GM19035 (cell line): ENCODE measurements around the gene IQSEC3.
A peak's percentile ranks its signal among the peaks of the same experiment; 100 is the strongest.

Experiments
- ATAC-seq: cut with Tn5 transposase; IDR thresholded peaks from one replicate; pipeline ENCODE4 v1.9.1; 2021; ENCODE audit not compliant: unreplicated experiment

The IQSEC3 gene

DNA sequence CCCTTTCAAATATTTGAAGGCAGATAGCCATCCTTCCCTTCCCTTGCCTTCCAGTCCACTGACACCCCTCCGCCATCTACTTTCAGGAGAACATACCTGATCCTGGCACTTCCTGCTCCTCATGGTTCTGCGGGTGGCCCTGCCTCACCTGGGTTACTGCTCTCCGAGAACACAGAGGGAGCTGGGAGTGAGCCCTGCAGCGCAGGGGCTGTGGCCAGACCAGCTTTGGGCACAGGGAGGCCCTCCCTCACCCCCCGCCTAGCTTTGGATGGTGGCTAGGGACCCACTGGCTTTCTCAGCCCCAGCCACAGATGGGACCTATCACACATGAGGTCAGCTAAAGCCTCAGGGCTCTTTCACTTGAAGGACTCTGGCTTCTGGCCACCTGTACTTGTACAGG is 12.4 kb downstream of the IQSEC3 start:
- ATAC-seq, result no peak

DNA sequence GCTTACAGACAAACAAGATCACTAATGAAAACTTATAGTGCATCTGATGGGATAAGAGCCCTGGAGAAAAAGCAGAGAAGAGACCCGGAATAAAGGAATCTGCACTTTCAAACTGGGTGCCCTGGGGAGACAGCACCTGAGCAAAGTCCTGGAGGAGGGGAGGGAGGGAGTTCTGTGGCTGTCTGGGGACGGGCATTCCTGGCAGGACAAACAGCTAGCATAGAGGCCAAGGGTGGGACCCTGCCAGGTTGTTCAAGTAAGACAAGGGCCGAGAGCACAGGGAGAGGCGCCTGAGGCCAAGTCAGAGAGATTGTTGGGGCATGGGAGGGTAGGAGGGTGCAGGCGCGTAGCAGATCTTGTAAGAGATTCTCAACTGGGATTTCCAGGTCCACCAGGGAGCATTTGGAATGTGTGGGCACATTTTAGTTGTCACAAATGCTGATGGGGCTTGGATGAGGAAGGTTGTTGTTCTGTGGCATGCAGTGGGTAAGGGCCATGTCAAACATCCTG is 14.2 kb downstream of the IQSEC3 start:
- no peak for ATAC-seq

DNA sequence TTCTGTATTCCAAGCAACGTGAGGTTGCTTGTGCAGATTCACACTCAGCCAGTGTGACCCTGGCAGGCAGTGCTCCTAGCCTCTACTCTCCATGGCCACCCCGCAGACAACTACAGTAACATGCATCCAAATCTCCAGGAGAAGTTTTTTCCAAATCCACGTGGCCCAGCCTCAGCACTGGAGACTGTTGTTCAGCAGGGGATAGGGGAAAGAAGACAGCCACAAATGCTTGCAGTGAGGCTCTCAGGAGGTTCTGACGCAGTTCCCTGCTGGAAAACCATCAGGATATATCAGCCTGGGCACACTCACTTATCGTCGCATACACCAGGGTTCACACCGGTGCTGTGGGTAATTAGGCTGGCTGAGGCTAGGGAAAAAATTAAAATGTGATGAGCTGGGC is 16.2 kb downstream of the IQSEC3 start:
- ATAC-seq, result no peak

DNA sequence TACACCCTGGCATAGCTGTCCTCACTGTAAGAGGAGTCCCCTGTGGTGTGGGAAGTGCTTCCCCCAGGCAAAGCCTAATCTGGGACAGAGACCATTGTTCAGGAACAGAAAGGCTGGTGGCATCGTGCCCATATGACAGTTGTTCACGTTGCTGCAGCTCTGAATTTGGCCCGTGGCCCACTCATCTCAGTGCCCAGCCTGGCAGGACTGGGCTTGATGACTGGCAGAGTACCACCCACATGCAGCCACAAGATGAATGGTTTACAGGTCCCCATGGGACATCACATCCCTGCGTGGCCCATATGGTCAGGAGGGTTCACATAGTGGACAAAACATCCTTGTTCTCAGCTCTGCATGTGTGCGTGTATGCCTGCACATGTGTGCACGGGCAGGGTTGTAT is 17.5 kb downstream of the IQSEC3 start:
- ATAC-seq, result no peak

DNA sequence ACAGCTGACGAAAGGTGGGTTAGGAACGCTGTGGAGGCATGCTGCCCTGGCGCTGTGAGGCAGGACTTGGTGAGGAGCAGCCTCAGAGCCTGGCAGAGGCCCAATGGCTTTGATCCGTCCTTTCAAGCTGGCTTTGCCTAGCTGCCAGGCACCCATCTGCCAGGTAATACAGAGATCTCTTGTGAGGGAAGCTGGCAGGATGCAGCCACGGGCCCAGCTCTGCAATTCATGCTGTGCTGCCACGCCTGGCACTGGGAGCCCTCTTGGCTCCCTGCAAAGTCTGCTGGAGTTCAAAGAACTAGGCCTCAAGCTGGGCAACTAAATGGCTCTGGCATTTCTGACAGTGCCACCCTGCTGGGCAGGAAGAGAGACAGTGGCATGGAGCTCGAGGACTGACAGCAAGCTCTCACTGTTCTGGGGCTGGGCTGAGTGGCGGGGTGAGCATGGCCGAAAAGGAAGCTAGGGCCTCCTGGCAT is 18.7 kb downstream of the IQSEC3 start:
- ATAC-seq, result no peak

DNA sequence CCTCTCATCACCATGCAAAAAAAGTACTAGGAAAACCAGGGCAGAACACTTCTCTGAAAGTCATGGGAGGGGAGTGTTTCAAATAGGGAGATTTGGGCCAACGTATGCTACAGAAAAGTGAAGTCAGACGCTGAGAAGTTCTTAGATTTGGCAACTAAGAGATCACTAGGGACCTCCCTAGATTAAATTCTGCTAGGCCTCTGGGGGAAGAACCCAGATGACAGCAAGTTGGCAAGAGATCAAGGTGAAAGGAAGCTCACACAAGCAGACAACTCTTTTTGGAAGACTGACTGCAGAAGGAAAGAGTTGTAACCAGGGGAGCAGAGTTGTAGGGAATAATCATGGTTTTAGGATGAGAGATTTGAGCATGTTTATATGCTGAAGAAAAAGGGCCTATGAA is 20.7 kb downstream of the IQSEC3 start:
- no peak for ATAC-seq

DNA sequence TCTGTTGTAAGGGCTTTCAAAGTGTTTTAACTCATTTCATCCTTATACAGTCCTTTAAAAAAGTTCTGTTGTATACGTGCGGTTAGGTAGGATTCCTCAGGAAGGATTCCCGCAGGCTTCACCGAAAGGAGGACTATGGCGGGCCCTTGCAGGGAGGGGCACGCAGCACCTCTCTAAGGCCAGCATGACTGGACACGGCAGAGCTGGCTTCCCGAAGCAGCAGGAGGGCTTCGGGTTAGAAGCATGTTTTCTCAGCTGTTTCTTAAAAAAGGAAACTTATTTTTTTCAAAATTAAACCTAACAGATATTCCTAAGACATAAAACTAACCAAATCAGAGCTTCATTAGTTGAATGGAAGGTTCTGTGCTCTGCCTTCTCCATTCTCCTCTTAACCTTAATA is 21.3 kb downstream of the IQSEC3 start:
- ATAC-seq, result no peak

DNA sequence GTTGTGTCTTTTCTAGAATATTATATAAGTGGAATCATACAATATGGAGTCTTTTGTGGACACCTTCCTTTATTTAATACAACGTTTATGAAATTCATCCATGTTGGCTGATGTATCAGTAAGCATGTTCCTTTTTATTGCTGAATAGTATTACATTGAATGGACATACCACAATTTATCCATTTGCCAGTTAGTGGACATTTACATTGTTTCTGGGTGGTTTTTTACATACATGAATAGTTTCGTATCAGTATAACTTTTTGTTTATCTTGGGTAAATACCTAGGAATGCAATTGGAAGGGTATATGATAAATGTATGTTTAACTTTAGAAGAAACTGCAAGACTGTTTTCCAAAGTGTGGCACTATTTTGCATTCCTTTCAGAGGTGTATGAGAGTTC is 23.1 kb downstream of the IQSEC3 start:
- ATAC-seq, result no peak

DNA sequence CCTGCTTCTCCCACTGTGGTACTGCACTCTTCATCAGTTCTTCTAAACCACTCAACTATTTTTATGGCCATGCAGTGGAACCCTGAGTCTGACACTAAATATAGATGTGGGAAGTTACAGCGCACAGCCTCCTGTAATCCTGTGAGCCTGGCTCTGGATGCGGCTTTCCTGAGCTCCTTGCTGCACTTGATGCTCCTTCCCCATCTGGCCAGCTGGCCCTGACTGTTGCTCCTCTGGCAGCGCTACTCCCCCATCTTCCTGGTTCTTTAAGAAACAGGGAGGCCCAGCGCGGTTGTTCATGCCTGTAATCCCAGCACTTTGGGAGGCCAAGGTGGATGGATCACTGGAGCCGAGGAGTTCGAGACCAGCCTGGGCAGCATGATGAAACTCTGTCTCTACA is 24.6 kb downstream of the IQSEC3 start:
- ATAC-seq, result no peak

DNA sequence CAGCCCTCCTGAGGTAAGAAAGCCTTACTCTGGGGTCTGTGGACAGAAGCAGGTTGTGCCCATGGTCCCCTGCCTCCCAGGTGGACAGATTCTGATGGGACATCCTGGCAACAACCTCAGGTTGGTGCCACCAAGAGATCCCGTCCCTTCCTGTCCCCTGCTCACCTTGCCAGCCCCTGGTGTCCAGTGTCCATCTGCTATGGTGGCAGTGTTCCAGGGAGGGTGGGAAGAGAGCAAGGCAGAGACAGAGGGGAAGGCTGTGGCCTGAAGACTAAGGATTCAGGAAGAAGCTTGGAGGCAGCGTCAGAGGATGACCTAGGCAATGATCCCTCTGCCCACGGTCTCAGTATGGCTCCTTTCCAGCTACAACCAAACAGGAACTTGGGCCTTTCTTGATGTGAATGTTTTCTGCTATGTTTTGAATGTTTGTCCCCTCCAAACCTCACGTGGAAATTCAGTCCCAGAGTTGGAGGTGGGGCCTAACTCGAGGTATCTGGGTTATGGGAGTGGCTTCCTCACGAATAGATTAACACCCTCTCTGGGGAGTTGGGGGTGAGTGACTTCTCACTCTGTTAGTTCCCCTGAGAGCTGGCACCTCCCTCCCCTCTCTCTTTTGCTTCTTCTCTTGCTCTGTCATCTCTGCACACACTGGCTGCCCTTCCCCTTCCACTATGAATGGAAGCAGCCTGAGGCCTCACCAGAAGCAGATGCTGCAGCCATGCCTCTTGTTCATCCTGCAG is 26.9 kb downstream of the IQSEC3 start:
- ATAC-seq, result no peak

DNA sequence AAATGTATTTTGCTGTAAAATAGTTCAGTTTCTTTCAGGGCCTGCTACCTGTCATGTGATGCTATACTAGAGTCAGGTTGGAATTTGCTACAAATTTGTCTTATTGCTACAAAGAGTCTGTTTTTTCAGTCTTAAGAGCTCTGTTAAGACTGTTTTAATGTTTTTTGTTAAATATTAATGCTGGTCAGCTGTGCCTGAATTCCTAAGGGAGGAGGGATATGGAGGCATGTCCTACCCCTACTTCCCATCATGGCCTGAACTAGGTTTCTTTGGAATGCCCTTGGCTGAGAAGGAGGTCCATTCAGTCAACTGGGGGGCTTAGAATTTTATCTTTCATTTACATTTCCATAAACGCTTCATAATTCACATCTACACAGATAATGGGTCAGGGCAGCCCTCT is 30.0 kb downstream of the IQSEC3 start:
- ATAC-seq, result no peak

DNA sequence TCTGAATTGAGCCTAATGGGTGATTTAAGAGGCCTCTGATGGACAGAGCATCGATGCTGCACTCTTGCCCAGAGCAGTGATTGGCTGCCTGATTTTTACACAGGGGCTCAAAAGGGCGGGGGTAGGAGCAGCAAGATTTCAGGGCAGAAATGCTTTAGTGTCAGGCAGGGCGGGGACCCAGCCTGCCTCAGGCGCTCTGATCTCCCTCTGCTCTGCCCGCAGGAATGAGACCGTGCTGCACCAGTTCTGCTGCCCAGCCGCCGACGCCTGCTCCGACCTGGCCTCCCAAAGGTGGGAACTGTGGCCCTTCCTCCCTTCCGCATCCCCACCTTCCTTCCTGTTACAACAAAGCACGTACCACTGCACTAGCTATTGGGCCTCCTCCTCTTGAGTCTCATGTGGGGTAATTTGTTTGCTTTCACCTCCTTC is 32.4 kb downstream of the IQSEC3 start:
- ATAC-seq, result no peak

DNA sequence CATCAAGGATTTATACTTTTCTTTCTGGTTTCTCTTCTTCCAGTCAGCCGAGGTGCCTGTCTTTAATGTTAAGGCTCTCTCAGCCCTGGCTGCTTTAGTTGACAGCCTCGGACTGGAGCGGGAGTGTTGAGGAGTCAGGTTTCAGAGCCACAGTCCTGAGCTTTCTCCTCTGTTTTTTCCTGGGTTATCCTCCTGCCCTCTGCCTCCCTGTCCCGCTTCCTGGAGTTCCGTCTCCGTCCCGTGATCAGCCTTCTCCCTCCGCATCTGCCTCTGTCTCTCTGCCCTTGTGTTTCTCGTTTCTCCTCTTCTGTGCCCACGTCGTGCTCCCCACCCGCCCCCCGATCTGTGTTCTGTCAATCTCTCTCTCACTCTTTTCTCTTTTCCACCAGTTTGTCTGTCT is 33.0 kb downstream of the IQSEC3 start:
- ATAC-seq, result no peak

DNA sequence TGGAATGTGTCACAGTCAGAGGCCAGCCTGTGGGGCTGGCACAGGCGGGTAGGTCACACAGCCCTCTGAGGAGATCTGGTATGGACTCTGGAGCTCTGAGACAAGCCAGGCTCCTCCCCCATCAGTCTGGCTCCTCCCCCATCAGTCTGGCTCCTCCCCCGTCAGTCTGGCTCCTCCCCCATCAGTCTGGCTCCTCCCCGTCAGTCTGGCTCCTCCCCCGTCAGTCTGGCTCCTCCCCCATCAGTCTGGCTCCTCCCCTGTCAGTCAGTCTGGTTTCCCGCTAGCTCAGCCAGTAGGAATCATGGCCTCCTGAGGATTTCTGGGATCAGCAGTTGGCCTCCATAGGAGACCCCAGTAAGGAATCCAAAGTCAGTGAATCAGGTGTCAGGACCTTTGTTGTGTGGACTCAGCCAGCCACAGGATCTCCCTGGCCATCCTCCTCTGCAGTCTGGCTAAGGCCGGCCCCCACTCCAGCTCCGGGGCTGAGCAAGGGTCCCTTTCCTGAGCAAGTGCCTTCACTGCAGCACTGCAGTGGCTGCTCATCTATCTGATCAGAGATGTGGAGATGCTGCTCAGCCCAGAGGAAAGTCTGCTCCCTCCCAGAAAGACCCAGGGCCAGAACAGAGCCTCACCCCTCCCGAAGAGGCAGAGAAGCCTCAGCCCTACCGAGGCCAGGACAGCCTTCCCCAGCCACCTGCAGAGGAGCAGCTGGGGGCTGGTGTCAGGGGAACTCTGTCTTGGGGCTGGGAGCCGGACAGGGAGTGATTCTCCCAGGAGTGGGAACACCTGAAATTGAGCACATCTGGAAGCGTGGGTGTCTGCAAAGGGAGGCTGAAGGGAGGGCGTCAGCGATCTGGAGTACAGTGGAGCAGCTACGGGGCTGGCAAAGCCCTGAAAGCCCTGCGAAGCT is 35.7 kb downstream of the IQSEC3 start:
- ATAC-seq, result no peak

DNA sequence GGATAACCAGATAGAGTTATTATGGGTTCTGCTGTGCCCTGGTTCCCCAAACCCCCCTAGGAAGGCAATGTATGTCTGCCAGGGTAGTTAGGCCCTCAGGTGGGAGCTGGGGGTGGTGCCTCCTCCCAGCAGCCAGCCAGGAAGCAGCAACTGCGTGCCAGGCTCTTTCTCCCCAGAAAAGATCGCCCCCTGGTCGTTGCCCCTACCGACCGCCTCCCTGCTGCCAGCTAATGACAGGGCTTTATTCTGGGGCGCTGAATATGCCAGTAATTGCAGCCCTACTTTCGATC is 36.3 kb downstream of the IQSEC3 start:
- ATAC-seq, result no peak

DNA sequence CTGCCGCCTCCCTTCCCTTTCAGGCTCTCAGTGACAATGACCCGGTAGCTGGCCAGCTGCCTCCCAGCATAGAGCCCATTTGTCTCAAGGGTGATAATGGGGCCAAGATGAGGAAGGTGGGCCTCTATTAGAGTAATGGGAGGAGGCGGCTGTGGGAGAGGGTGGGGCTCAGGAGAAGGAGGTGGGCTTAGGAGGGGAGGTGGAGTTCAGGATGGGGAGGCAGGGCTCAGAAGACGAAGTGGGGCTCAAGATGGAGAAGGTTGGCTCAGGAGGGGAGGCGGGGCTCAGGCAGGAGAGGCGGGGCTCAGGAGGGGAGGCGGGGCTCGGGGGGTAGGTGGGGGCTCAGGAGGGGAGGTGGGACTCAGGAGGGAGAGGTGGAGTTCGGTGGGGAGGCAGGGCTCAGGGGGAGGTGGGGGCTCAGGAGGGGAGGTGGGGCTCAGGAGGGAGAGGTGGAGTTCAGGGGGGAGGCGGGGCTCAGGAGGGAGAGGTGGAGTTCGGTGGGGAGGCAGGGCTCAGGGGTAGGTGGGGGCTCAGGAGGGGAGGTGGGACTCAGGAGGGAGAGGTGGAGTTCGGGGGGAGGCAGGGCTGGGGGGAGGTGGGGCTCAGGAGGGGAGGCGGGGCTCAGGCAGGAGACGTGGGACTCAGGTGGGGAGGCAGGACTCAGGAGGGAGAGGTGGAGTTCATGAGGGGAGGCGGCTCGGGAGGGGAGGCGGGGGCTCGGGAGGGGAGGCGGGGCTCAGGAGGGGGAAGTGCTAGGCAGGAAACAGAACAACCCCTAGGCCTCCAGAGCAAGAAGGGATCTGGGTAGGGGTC is 36.8 kb downstream of the IQSEC3 start:
- ATAC-seq, result no peak

DNA sequence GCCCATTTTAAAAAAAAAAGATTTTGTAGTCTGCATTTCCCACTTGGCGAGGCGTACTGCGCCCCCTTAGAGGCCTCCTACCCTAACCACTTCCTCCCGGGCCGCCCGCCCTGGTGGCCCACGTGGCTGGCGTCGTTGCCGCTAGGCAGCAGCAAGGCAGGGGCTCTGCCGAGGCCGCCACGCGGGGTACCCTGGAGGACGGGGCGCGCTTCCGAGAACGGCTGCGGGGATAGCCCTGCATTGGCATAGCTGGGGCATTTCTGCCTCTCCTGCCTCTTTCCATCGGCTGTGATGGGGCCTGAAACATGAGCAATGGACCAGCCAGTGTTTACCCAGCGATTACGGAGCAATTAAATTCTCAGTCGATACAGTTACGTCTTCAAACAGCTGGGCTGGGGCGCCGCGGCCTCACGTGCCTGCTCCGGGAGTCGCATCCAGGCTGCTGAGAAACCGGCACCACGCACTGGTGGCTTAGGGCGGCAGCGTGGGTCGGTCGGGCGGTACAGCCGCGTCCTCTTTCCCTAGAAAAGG is 38.0 kb downstream of the IQSEC3 start:
- no peak for ATAC-seq

DNA sequence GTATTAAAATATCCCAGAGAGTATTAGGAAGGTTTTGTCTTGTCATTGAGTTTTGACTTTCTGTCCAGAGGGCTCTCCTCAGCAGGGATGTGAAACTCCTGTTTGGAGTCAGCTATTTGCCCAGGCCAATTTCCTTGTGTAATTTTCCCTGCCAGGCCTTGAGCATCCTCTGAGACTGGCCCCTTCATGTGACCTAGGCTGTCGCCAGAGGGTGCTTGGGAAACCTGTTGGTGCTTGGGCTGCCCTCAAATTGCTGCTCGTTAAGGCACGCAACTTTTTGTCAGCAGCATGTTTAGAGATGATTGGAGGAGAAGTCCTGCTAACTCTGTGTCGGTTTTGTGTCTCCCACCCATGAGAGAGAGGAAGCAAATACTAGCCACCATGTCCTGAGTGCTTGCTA is 39.1 kb downstream of the IQSEC3 start:
- ATAC-seq, result no peak

DNA sequence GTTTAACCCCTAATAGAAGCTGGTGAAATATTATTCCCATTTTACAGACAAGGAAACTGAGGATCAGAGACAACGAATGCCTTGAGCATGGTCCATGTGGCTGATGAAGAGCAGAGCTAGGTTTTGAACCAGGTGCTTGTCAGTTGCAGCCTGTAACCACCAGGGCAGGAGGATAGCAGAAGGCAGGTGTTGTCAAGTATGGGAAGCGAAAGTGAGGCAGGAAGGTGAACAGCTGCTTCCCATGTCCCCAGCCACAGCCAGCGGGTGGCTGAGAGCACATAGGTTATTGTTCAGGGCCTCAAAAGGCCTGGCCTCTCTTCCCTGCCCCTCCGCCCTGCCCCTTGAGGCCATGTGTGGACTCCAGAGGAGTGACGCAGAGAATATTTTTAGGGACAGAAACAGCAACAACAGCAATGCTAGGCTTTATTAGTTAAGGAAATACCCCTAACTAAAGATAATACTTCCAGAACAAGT is 39.6 kb downstream of the IQSEC3 start:
- ATAC-seq, result peak; percentile 88

DNA sequence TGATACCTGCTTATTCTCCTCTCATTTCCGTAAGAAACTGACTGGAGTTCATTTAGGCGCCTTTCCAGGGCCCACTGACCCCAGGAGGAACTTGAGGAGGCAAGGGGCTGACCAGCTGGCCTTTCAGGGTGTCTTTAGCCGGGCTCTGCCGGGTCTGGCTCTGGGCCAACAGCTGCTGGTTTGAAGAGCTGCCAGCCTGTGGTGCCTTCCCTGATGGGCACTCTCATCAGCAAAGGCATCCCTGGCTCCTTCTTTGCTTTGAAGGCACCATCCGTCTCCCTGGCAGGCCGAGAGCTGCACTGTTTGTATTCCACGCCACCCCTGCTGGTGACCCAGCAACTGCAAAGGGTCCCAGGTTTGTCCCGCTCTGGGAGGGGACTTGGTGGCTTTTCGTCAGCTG is 42.0 kb downstream of the IQSEC3 start:
- no peak for ATAC-seq

DNA sequence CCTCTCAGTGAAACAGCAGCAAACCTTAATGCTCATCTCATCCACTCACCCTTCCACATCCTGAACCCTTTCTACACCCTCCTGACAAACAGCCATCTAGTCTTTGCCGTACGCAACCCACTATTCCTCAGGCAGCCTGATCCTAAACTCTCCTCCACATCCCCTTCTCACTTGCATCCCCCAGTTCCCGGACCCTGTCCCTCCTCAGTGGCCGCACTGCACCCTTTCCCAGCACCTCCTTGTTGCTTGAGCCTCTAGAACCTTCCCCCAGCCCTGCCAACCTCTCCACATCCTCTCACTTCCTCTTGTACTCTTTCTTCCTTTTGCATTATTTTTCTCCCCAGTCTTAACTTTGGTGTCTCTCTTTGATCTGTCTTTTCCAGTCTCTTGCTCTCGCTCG is 42.9 kb downstream of the IQSEC3 start:
- no peak for ATAC-seq
